ENCODE measurements around the gene RPS14. TPM values are rescaled to one million over a fixed set of nuclear protein-coding genes. Genes with fewer than 3 reads are reported as not detected.

Gene RPS14
- total RNA-seq, 1 experiment from 2014 or later = 3,040 TPM

DNA sequence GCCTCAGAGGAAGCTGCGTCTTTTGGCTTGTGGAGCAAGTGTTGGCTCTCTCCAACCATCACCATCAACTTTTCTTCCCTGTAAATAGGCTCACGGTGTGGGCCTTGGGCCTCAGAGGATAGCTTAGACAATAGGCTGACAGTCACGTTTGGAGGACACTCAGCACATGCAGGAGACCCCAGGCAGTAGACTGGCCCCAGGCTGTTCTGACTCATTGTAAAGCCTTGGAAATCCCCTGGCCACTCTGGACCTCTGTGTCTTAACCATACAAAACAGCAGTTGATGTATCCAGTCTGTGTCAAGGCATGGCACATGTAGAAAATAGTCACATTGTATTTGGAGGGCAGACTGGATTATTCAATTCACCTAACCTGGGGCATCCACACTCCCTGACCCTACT lies 55.4 kb downstream of the RPS14 start:
- Histone ChIP-seq H3K4me2 (ENCODE audit: low read depth, low read length, poor library complexity, severe bottlenecking) (no peak overlapping the region), H3K9me3 (ENCODE audit: low read length) (no peaks in the 10 kb centered on the region), H3K9ac (ENCODE audit: low read length) (no peak overlapping the region), H3K36me3 (ENCODE audit: insufficient read depth, low read length) (peaks cover 30% of the 10 kb centered on the region), H3K27me3 (ENCODE audit: low read length) (no peaks in the 10 kb centered on the region), H3K79me2 (ENCODE audit: low read length) (no peaks in the 10 kb centered on the region), H3K9me2 (replicated peaks; ENCODE audit: insufficient read depth, low read length) (no peaks in the 10 kb centered on the region), H3K4me3 (ENCODE audit: low read length) (no peak overlapping the region), H3K4me1 (ENCODE audit: low read length) (peaks cover 12% of the 10 kb centered on the region), H2AFZ (ENCODE audit: low read length) (no peak overlapping the region), H4K20me1 (ENCODE audit: insufficient read depth, low read depth, low read length) (no peaks in the 10 kb centered on the region), H3K27ac (ENCODE audit: low read length) (no peak overlapping the region)
- DNase-seq = no peak

DNA sequence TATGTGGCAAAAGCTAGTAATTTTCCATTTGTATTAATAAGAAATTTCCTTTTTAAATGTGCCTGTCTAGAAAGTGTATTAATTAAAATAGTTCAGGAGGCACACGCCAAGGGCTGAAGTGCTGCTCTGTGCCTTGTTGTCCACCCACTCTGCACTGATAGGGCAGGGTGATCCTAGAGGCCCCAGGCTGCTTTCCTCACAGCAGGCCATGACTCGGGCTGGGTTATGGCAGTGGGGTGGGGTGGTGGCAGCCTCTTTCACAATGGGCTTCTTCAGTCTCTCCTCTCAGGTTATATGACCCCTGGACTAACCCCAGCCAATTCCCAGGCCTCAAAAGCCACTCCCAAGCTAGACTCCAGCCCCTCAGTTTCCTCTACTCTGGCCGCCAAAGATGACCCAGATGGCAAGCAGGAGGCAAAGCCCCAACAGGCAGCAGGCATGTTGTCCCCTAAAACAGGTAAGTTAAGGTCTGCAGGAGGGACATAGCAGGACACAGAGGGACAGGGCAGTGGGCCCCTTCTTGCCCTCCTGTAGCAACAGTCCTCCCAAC lies 56.4 kb downstream of the RPS14 start:
- H3K4me3 ChIP-seq (ENCODE audit: low read length) = no peak overlapping the region
- DNase-seq = no peak
- H3K4me1 ChIP-seq (ENCODE audit: low read length) = peaks cover 2% of the 10 kb centered on the region; the same call in 1 of the 2 replicates
- no peaks in the 10 kb centered on the region for H3K27me3 ChIP-seq (ENCODE audit: low read length)
- no peaks in the 10 kb centered on the region for H3K9me3 ChIP-seq (ENCODE audit: low read length)
- H2AFZ ChIP-seq (ENCODE audit: low read length) = no peak overlapping the region
- H4K20me1 ChIP-seq (ENCODE audit: insufficient read depth, low read depth, low read length) = peaks cover under 1% of the 10 kb centered on the region; the same call in 1 of the 2 replicates
- no peak overlapping the region for H3K4me2 ChIP-seq (ENCODE audit: low read depth, low read length, poor library complexity, severe bottlenecking)
- H3K36me3 ChIP-seq (ENCODE audit: insufficient read depth, low read length) = peaks cover 35% of the 10 kb centered on the region
- no peaks in the 10 kb centered on the region for H3K9me2 ChIP-seq (replicated peaks; ENCODE audit: insufficient read depth, low read length)
- no peak overlapping the region for H3K27ac ChIP-seq (ENCODE audit: low read length)
- no peaks in the 10 kb centered on the region for H3K79me2 ChIP-seq (ENCODE audit: low read length)
- no peak overlapping the region for H3K9ac ChIP-seq (ENCODE audit: low read length)

DNA sequence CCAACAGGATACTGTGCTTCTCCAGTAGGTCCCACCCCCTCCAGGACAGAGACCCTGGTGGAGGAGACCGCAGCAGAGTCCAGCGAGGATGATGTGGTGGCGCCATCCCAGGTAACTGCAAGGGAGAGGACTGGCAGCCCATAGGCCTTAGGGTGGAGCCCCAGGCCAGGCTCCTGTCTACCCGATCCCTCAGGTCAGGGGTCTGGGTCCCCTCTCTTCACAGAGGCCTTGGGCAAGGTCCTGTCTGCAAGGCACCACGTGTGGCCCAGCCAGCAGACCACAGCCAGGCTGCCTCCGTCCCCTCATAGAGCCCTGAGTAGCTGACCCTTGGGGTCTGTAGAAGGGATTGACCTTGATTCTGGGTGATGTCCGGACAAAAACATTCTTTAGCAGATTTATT lies 56.9 kb downstream of the RPS14 start:
- no peak overlapping the region for H3K9ac ChIP-seq (ENCODE audit: low read length)
- H3K4me3 ChIP-seq (ENCODE audit: low read length) = no peak overlapping the region
- H4K20me1 ChIP-seq (ENCODE audit: insufficient read depth, low read depth, low read length) = peaks cover 4% of the 10 kb centered on the region; the same call in 1 of the 2 replicates
- H3K9me3 ChIP-seq (ENCODE audit: low read length) = no peaks in the 10 kb centered on the region
- H3K4me2 ChIP-seq (ENCODE audit: low read depth, low read length, poor library complexity, severe bottlenecking) = no peak overlapping the region
- H3K36me3 ChIP-seq (ENCODE audit: insufficient read depth, low read length) = peaks cover 39% of the 10 kb centered on the region
- no peak for DNase-seq
- no peaks in the 10 kb centered on the region for H3K79me2 ChIP-seq (ENCODE audit: low read length)
- H3K9me2 ChIP-seq (replicated peaks; ENCODE audit: insufficient read depth, low read length) = no peaks in the 10 kb centered on the region
- no peaks in the 10 kb centered on the region for H3K4me1 ChIP-seq (ENCODE audit: low read length)
- no peak overlapping the region for H3K27ac ChIP-seq (ENCODE audit: low read length)
- H3K27me3 ChIP-seq (ENCODE audit: low read length) = no peaks in the 10 kb centered on the region
- H2AFZ ChIP-seq (ENCODE audit: low read length) = no peak overlapping the region

Other genes starting within 250 kb of the RPS14 start
- not detected in 2 replicates for gene CAMK2A, start 160.0 kb downstream of the RPS14 start, total RNA-seq (2014; rRNA removed; shearing (Covaris generic); ENCODE audit: low replicate concordance)
- gene ARSI, start 146.8 kb downstream of the RPS14 start, total RNA-seq (2014; rRNA removed; shearing (Covaris generic); ENCODE audit: low replicate concordance) = not detected in 2 replicates
- gene TCOF1, start 92.0 kb downstream of the RPS14 start, total RNA-seq (2014; rRNA removed; shearing (Covaris generic); ENCODE audit: low replicate concordance) = 23.0 and 42.6 TPM in 2 replicates
- gene CD74, start 36.8 kb downstream of the RPS14 start, total RNA-seq (2014; rRNA removed; shearing (Covaris generic); ENCODE audit: low replicate concordance) = 5,756 and 8,933 TPM in 2 replicates
- gene NDST1, start 58.4 kb upstream of the RPS14 start, total RNA-seq (2014; rRNA removed; shearing (Covaris generic); ENCODE audit: low replicate concordance) = 8.4 and 20.9 TPM in 2 replicates
- gene SYNPO, start 190.9 kb upstream of the RPS14 start, total RNA-seq (2014; rRNA removed; shearing (Covaris generic); ENCODE audit: low replicate concordance) = not detected in 2 replicates
- not detected in 2 replicates for gene MYOZ3, start 211.5 kb upstream of the RPS14 start, total RNA-seq (2014; rRNA removed; shearing (Covaris generic); ENCODE audit: low replicate concordance)

Data from Karpas-422 (cell line).